GM10266 (cell line): ENCODE data around the gene TREML2.
"Not testable (repeated sequence)": the region's sequence is repeated elsewhere in the genome, so short reads cannot be mapped to it uniquely, and the experiment has no call there.

ENCODE experiments used
- DNase-seq: peaks from one replicate; pipeline ENCODE4 v3.0.0; 2012; ENCODE audit errors: extremely low spot score
- CTCF ChIP-seq: IDR thresholded peaks from 2 replicates; pipeline ENCODE4 v1.5.1; 2012; ENCODE audit warnings: mild to moderate bottlenecking, low read depth; ENCODE audit not compliant: control insufficient read depth, insufficient read depth; ENCODE audit errors: missing control alignments

The TREML2 gene

DNA sequence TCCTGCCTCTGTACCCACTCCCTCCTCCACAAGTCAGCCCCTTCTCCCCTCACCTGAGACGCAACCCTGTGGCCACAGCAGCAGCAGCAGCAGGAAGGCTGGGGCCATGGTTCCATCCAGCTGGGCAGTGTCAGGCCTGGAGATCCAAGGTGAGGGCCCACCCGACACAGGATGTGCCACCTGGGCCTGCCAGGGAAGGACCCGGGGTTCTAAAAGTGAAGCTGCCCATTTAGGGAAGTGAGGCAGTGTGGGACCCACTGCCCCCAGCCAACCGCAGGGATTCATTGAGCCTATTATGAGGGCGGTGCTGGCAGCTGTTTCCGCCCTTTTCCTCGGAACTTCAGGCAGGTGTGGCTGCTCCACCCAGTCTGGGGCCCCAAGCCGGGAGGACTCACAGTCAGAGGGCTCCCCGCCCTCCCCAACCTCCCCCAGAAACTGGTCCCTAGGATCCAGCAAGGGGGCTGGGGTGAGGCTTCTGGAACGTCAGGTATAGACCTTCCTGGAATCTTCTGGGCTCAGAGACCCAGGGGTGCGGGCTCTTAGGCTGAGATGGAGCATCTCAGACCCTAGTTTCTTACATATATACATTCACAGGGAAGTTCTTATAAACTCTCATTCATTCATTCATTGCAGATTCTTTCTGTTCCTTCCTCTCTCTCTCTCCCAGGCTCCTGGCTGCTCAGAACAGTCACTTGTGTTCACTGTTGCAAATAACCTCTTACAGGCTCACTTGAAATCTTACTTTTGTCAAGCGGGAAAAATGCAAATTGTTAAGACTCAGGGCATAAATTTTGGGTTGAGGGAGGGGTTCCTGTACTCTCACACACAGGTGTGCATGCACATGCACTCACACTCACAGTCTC is at the start of gene TREML2:
TSS of gene TREML2 (minus strand) at position 249 of the 863 bp plus-strand sequence. CDS start at position 108, 141 bp downstream.
- DNase-seq: no peak
- TF ChIP-seq CTCF: no peak

DNA sequence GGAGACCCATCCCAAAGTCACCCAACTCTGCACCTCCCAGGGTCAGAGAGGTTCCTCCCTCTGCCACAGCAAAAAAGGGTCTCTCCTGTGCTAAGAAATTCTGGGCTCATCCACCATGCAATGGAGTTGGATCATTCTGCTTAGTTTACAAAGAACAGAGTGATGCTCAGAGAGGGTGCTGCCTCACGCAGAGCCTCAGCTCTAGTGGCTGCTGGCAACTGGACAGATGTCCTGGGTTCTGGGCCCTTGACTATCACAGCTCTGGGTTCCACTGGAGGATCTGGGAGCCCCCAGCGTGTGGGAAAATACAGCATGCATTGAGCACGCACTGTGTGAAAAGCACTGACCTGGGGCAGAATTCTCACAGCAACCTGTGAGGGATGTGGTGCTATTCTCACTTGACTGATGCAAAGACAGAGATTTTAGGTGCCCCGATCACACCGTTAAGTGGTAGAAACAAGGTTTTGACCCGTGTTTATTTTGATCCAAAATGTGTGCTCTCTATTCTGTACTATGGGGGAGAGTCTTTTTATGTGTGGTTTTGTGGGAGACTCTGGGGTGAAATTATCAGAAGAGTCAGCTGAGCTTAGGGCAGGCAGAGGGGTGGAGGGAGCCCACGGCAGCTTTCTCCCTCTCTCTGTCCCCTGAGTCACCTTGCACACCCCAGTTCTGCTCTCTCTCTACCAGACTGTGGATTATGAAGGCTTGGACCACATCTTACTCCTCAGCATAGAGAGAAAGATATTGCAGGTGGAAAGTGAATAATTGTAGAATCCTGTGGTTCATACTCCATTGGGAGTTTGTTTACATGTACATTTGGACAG is 47.1 kb upstream of the TREML2 start:
- TF ChIP-seq CTCF: no peak
- no peak for DNase-seq

DNA sequence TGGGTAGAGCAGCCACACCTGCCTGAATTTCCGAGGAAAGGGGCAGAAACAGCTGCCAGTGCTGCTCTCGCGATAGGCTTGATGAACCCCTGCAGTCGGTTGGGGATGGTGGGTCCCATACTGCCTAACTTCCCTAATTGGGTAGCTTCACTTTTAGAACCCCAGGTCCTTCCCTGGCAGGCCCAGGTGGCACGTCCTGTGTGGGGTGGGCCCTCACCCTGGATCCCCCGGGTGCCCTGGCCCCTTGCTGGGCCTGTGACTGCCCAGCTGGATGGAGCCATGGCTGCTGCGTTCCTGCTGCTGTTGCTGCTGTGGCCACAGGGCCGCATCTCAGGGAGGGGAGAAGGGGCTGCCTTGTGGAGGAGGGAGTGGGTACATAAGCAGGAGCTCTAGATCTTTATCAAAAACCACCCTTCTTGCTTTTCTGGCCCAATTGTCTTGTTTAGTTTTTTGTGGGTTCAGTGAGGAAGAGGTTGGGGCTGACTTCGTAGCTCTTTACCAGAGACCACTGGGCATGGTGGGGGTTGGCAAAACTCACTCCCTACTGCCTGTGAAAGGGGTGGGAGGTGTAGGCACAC is 46.4 kb upstream of the TREML2 start:
- no peak for TF ChIP-seq CTCF
- DNase-seq: no peak

DNA sequence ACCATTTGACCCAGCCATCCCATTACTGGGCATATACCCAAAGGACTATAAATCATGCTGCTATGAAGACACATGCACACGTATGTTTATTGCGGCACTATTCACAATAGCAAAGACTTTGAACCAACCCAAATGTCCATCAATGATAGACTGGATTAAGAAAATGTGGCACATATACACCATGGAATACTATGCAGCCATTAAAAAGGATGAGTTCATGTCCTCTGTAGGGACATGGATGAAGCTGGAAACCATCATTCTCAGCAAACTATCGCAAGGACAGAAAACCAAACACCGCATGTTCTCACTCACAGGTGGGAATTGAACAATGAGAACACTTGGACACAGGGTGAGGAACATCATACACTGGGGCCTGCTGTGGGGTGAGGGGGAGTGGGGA is 45.6 kb upstream of the TREML2 start:
- DNase-seq: not testable (repeated sequence)

GRCh38 chr6:41239467-41240159 is 38.7 kb upstream of the TREML2 start:
- no peak for DNase-seq
- TF ChIP-seq CTCF: no peak

DNA sequence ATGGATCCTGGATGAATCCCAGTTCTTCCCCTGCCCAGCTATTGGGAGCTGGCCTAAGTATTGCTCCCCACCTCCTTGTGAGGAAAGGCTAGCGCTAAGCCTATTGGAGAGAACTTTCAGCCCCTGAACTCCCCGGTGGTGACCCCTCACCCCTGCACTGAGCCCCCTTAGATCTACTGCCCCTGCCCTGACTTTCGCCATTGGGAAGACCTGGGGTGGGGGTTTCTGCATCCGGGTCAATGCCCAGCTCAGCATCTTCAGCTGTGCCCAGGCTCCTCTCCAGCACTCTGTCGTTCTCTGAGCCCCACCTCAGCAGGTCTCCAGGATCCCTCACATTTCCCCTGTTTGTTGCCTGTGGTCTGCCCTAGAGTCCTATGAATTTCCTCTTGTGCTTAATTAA is 36.2 kb upstream of the TREML2 start:
- TF ChIP-seq CTCF: no peak
- no peak for DNase-seq

GRCh38 chr6:41236276-41236675 is 35.3 kb upstream of the TREML2 start:
- DNase-seq: no peak
- TF ChIP-seq CTCF: no peak
